Naive thymus-derived CD8-positive, alpha-beta T cell (primary cell): Measurements from ENCODE around the gene NBR1. TPM values are rescaled to one million over a fixed set of nuclear protein-coding genes. Genes with fewer than 3 reads are reported as not detected.
"Not testable (repeated sequence)": the region's sequence is repeated elsewhere in the genome, so short reads cannot be mapped to it uniquely, and the experiment has no call there.

Experiments
- ATAC-seq, 2 donors: fragments of 150-1000 bp; cut with Tn5 transposase in 1 of 2; sonication (Bioruptor Pico), chemical (Tn5 transposase) in 1 of 2; 1 replicate in 1 of 2; 2 replicates in 1 of 2; pipeline ENCODE4 v1.10.0; 2021; ENCODE audit warnings: mild to moderate bottlenecking in 2 of 2, moderate library complexity in 2 of 2
- POLR2A ChIA-PET: fragments of 350-600 bp; sonication (Branson Sonifier 250); formaldehyde crosslinking; loops from one replicate; lab custom pipeline; 2021; ENCODE audit warnings: antibody characterized with exemption; lab: Charles Lee
- DNase-seq, 10 donors: peaks; one replicate each; pipeline versions ENCODE4 v3.0.0 to v3.0.0-alpha.2; 2020 to 2022
- H3K27ac Mint-ChIP-seq, 10 donors: one replicate each; pipeline ENCODE4 v1.8.0; 2020 to 2022; ENCODE audit warnings: mild to moderate bottlenecking in 10 of 10, mixed read lengths in 10 of 10, moderate library complexity in 4 of 10, inconsistent platforms in 1 of 10
- H3K27me3 Mint-ChIP-seq, 5 donors: one replicate each; pipeline ENCODE4 v1.8.0; 2021 to 2022; ENCODE audit warnings: mixed read lengths in 5 of 5
- H3K36me3 Mint-ChIP-seq, 3 donors: one replicate each; pipeline ENCODE4 v1.8.0; 2020 to 2022; ENCODE audit warnings: mixed read lengths in 3 of 3, mild to moderate bottlenecking in 2 of 3, inconsistent platforms in 1 of 3
- H3K4me1 Mint-ChIP-seq, 4 donors: one replicate each; pipeline ENCODE4 v1.8.0; 2021 to 2022; ENCODE audit warnings: mixed read lengths in 4 of 4
- H3K4me3 Mint-ChIP-seq, 10 donors: one replicate each; pipeline ENCODE4 v1.8.0; 2020 to 2022; ENCODE audit warnings: mild to moderate bottlenecking in 10 of 10, mixed read lengths in 10 of 10, moderate library complexity in 6 of 10, inconsistent platforms in 1 of 10
- H3K9me3 Mint-ChIP-seq, 9 donors: one replicate each; pipeline ENCODE4 v1.8.0; 2020 to 2022; ENCODE audit warnings: mixed read lengths in 9 of 9, mild to moderate bottlenecking in 3 of 9, inconsistent platforms in 1 of 9, moderate library complexity in 1 of 9
- polyA plus RNA-seq, 3 donors: library from polyadenylated mRNA; unstranded; fragments of 300-500 nt; fragmentation: Illumina TruSeq; gene quantifications; one replicate each; pipeline ENCODE4 v1.2.3, GENCODE V29; 2021
- total RNA-seq, 8 experiments: library from RNA in 2 of 8; stranded (reverse) in 2 of 8; gene quantifications; one replicate each; pipeline ENCODE4 v1.2.3 and lab custom pipeline; 2021 to 2026

Gene NBR1
- total RNA-seq = 10 to 100 TPM; 81.3 to 88.0 TPM
- polyA plus RNA-seq = 10 to 100 TPM; 63.3 to 73.2 (median 68.1) TPM
- total RNA-seq (lab: John Stamatoyannopoulos, UW) = 100 to 230 (median 152) reads per million in 6 experiments

- no peak within 1 kb of the TSS for H3K27ac Mint-ChIP-seq
- ATAC-seq (peak; percentile 78 to 83), DNase-seq (peak; percentile 76 to 99 (median 96))
- POLR2A ChIA-PET = interaction anchor here (0.5 to 3.5 kb wide), 24 partner anchors 28 to 885 kb away, joined by 3 to 43 read pairs (median 4); partner anchors contain the start of genes BECN1, BRCA1, DHX8 and IFI35
- no peaks in the 10 kb centered on the region for H3K9me3 Mint-ChIP-seq
- no peak within 1 kb of the TSS for H3K4me3 Mint-ChIP-seq
- peaks cover 14 to 37% (median 28%) of the 10 kb centered on the region in 4 donors for H3K4me1 Mint-ChIP-seq
- H3K36me3 Mint-ChIP-seq = peaks cover 0 to 15% (median 8%) of the 10 kb centered on the region in 3 donors
- H3K27me3 Mint-ChIP-seq = no peaks in the 10 kb centered on the region
These were observed at the start of gene NBR1 for GRCh38 chr17:43170766-43171585. TSS of gene NBR1 (plus strand) at chr17:43171214. CDS start at chr17:43175800, 4,586 bp downstream.

- peaks cover 16 to 37% (median 32%) of the 10 kb centered on the region in 4 donors for H3K4me1 Mint-ChIP-seq
- POLR2A ChIA-PET = interaction anchor here (0.8 to 2.0 kb wide), 7 partner anchors 43 to 243 kb away, joined by 3 to 10 read pairs (median 5); partner anchors contain the start of genes NBR1, RPL27 and TMEM106A
- H3K4me3 Mint-ChIP-seq = peak within 1 kb of the TSS; percentile 91 to 99 (median 97)
- H3K27me3 Mint-ChIP-seq = no peaks in the 10 kb centered on the region
- ATAC-seq (peak; percentile 99), DNase-seq (peak; percentile 78 to 97 (median 92))
- peaks cover 0 to 14% (median 9%) of the 10 kb centered on the region in 3 donors for H3K36me3 Mint-ChIP-seq
- H3K9me3 Mint-ChIP-seq = no peaks in the 10 kb centered on the region
- peak within 1 kb of the TSS; percentile 89 to 98 (median 96) for H3K27ac Mint-ChIP-seq
These were observed 45.7 kb upstream of the NBR1 start, which contains the start of gene BRCA1 for GRCh38 chr17:43125133-43125966. TSS of gene BRCA1 (minus strand) at chr17:43125364. CDS start at chr17:43124096, 1,268 bp downstream.

- H3K9me3 Mint-ChIP-seq = no peaks in the 10 kb centered on the region
- ATAC-seq (no peak), DNase-seq (peak in 1 of 10 donors; percentile 1)
- H3K4me1 Mint-ChIP-seq = peaks cover 16 to 42% (median 36%) of the 10 kb centered on the region in 4 donors
- peak overlapping the region; percentile 91 to 99 (median 97) for H3K4me3 Mint-ChIP-seq
- peaks cover 0 to 19% (median 9%) of the 10 kb centered on the region in 3 donors for H3K36me3 Mint-ChIP-seq
- POLR2A ChIA-PET = interaction anchor here (0.8 to 2.0 kb wide), 4 partner anchors 101 to 242 kb away, joined by 3 to 9 read pairs (median 4); partner anchors contain the start of genes RND2 and RPL27
- H3K27ac Mint-ChIP-seq = peak overlapping the region; percentile 89 to 98 (median 96)
- H3K27me3 Mint-ChIP-seq = no peaks in the 10 kb centered on the region
These were observed 44.8 kb upstream of the NBR1 start for GRCh38 chr17:43125967-43126910.

- peaks cover 16 to 42% (median 36%) of the 10 kb centered on the region in 4 donors for H3K4me1 Mint-ChIP-seq
- H3K27ac Mint-ChIP-seq = peak overlapping the region in 4 of 10 donors; percentile 53 to 82 (median 74)
- DNase-seq (no peak), ATAC-seq (no peak)
- POLR2A ChIA-PET = interaction anchor here (0.8 kb wide), 2 partner anchors 102 to 129 kb away, joined by 3 read pairs; partner anchors contain the start of genes RND2 and RPL27
- H3K36me3 Mint-ChIP-seq = peaks cover 0 to 22% (median 9%) of the 10 kb centered on the region in 3 donors
- no peaks in the 10 kb centered on the region for H3K9me3 Mint-ChIP-seq
- no peaks in the 10 kb centered on the region for H3K27me3 Mint-ChIP-seq
- peak overlapping the region in 9 of 10 donors; percentile 39 to 78 (median 72) for H3K4me3 Mint-ChIP-seq
These were observed 44.1 kb upstream of the NBR1 start for GRCh38 chr17:43126911-43127290.

- not testable (repeated sequence) for DNase-seq, H3K9me3 Mint-ChIP-seq, ATAC-seq, H3K27me3 Mint-ChIP-seq
- POLR2A ChIA-PET = interaction anchor here (0.8 to 1.0 kb wide), 2 partner anchors 44 to 129 kb away, joined by 3 to 4 read pairs; partner anchors contain the start of genes NBR1 and RPL27
- Mint-ChIP-seq H3K4me1 (peaks cover 16 to 42% (median 36%) of the 10 kb centered on the region in 4 donors), H3K4me3 (peak overlapping the region; percentile 39 to 78 (median 70)), H3K27ac (peak overlapping the region in 6 of 10 donors; percentile 19 to 82 (median 61)), H3K36me3 (peaks cover 0 to 27% (median 9%) of the 10 kb centered on the region in 3 donors)
These were observed 43.6 kb upstream of the NBR1 start for GRCh38 chr17:43127333-43127876.

GRCh38 chr17:43129671-43130010, 41.4 kb upstream of the NBR1 start:
- H3K9me3 Mint-ChIP-seq = no peaks in the 10 kb centered on the region
- POLR2A ChIA-PET = no interaction called here
- no peak for ATAC-seq
- H3K36me3 Mint-ChIP-seq = peaks cover 0 to 49% (median 20%) of the 10 kb centered on the region in 3 donors
- no peaks in the 10 kb centered on the region for H3K27me3 Mint-ChIP-seq
- no peak overlapping the region for H3K27ac Mint-ChIP-seq
- H3K4me3 Mint-ChIP-seq = no peak overlapping the region
- peaks cover 12 to 36% (median 31%) of the 10 kb centered on the region in 4 donors for H3K4me1 Mint-ChIP-seq
- no peak for DNase-seq

- DNase-seq (no peak), ATAC-seq (no peak)
- Mint-ChIP-seq H3K27ac (no peak overlapping the region), H3K4me3 (no peak overlapping the region), H3K9me3 (peaks cover 0 to 2% (median 0%) of the 10 kb centered on the region in 9 donors), H3K4me1 (peaks cover 0 to 17% (median 16%) of the 10 kb centered on the region in 4 donors), H3K27me3 (no peaks in the 10 kb centered on the region), H3K36me3 (peaks cover 0 to 53% (median 23%) of the 10 kb centered on the region in 3 donors)
- POLR2A ChIA-PET = interaction anchor here (0.6 kb wide), 1 partner anchor 78 kb away, joined by 3 read pairs; no protein-coding TSS in a partner anchor
These were observed 38.9 kb upstream of the NBR1 start for GRCh38 chr17:43132117-43132516.

- peak overlapping the region in 2 of 10 donors; percentile 37 to 38 for H3K27ac Mint-ChIP-seq
- POLR2A ChIA-PET, H3K4me3 Mint-ChIP-seq, ATAC-seq, H3K9me3 Mint-ChIP-seq, H3K27me3 Mint-ChIP-seq, DNase-seq: not testable (repeated sequence)
- H3K4me1 Mint-ChIP-seq = peaks cover 0 to 11% (median 7%) of the 10 kb centered on the region in 4 donors
- peaks cover 0 to 47% (median 18%) of the 10 kb centered on the region in 3 donors for H3K36me3 Mint-ChIP-seq
These were observed 37.6 kb upstream of the NBR1 start for GRCh38 chr17:43133439-43133838.

- ATAC-seq = no peak
- no peak overlapping the region for H3K27ac Mint-ChIP-seq
These were observed 36.1 kb upstream of the NBR1 start for GRCh38 chr17:43134774-43135453.

GRCh38 chr17:43135454-43135819, 35.6 kb upstream of the NBR1 start:
- Mint-ChIP-seq H3K27me3 (no peaks in the 10 kb centered on the region), H3K27ac (no peak overlapping the region), H3K9me3 (peaks cover 0 to 2% (median 0%) of the 10 kb centered on the region in 9 donors), H3K4me3 (peak overlapping the region in 1 of 10 donors; percentile 22), H3K4me1 (peaks cover 0 to 8% (median 6%) of the 10 kb centered on the region in 4 donors), H3K36me3 (peaks cover 0 to 38% (median 14%) of the 10 kb centered on the region in 3 donors)
- POLR2A ChIA-PET = no interaction called here
- ATAC-seq = no peak
- DNase-seq = no peak

More at GRCh38 chr17:43134774-43135453, 36.1 kb upstream of the NBR1 start:
- POLR2A ChIA-PET = no interaction called here
- no peak overlapping the region for H3K4me3 Mint-ChIP-seq
- peaks cover 0 to 2% (median 0%) of the 10 kb centered on the region in 9 donors for H3K9me3 Mint-ChIP-seq
- no peak for DNase-seq
- H3K4me1 Mint-ChIP-seq = peaks cover 0 to 8% (median 6%) of the 10 kb centered on the region in 4 donors
- H3K27me3 Mint-ChIP-seq = no peaks in the 10 kb centered on the region
- H3K36me3 Mint-ChIP-seq = peaks cover 0 to 38% (median 14%) of the 10 kb centered on the region in 3 donors
